ENCODE results near the gene SLC38A3.
"Not testable (repeated sequence)": the region's sequence is repeated elsewhere in the genome, so short reads cannot be mapped to it uniquely, and the experiment has no call there.

SLC38A3 gene

GRCh38 chr3:50246517-50246954 is 41.5 kb downstream of the SLC38A3 start:
- DNase-seq (ENCODE audit: low spot score) (peak; percentile 97), FAIRE-seq (peak; percentile 89)

DNA sequence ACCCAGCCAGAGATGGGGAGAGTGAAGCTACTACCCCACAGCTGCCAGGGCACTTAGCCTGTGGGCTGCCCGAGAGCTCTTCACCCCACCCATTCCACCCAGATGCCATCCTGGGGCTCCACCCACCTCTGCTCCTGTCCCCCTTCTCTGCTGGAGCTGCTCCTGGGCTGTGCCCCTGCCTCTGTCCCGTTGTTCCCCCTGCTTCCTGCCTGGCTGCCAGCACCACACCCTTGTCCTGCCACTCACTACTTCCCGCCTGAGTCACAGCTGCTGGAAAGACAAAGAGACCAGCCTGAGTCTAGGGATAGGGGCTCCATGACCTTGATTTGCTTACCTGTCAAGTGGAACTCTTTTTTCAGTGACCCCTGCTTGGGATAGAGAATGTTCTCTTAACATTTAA is 43.3 kb downstream of the SLC38A3 start:
- peak; percentile 41 for DNase-seq (ENCODE audit: low spot score)
- FAIRE-seq, result no peak

DNA sequence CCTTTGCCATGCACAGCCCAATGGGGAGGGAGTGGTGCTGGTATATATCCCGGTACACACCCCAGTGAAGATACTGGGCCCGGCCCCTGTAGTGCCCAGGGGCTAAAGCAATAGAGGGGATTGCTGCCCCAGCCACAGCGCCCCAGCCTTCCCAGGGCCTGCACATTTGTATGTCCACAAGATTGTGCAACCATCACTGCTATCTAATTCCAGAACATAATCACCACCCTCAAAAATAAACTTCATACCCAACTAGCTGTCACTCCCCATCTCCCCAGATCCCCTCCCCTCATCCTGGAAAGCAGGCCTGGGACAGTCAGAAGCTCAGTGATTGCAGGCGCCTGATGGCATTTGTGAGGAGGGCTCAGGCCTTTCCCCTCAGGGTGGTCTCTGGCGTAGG is 44.4 kb downstream of the SLC38A3 start:
- FAIRE-seq, result no peak
- DNase-seq (ENCODE audit: low spot score), result no peak

DNA sequence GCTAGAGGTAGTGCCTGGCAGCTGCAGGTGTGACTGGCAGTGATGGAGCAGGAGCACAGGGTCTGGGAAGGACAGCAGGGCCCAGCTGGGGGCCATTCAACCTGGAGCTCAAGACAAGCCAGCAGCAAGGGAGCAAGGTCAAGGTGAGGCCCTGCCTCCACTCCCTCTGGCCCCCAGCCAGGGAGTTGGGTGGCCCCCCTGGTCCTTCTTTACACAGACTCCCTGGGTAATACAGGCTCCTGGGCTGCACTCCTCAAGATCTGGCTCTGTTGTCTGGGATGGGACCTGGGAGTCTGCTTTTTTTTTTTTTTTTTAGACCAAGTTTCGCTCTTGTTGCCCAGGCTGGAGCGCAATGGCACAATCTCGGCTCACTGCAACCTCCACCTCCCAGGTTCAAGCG is 45.4 kb downstream of the SLC38A3 start:
- no peak for DNase-seq (ENCODE audit: low spot score)
- no peak for FAIRE-seq

DNA sequence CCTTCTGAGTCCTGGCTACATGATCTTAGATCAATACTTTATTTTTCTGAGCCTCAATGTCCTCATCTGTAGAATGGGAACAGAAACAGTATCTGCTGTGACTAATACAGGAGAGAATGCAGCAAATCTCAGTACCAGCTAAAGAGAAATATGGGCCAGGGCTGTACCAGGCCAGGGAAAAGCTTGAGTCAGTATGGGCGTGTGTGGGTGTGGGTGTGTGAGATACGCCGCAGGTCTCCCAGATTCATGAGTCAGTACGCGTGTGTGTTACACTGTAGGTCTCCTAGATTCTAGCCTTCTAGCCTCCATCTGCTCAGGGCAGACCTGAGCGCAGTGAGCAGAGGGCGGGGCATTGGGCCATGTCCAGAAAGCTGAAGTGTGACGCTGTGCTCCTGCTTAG is 46.1 kb downstream of the SLC38A3 start:
- FAIRE-seq (peak; percentile 84), DNase-seq (ENCODE audit: low spot score) (peak; percentile 91)

- FAIRE-seq (no peak), DNase-seq (ENCODE audit: low spot score) (no peak)
Observed at GRCh38 chr3:50254577-50255250, 49.6 kb downstream of the SLC38A3 start.

- FAIRE-seq (no peak), DNase-seq (ENCODE audit: low spot score) (no peak)
Observed at GRCh38 chr3:50255251-50255615, 50.2 kb downstream of the SLC38A3 start.

- FAIRE-seq (no peak), DNase-seq (ENCODE audit: low spot score) (no peak)
Observed at GRCh38 chr3:50256978-50257890, 52.2 kb downstream of the SLC38A3 start.

- DNase-seq (ENCODE audit: low spot score), result no peak
- no peak for FAIRE-seq
Observed at GRCh38 chr3:50258029-50258680, 53.1 kb downstream of the SLC38A3 start.

- FAIRE-seq (no peak), DNase-seq (ENCODE audit: low spot score) (no peak)
Observed at GRCh38 chr3:50258979-50259378, 53.9 kb downstream of the SLC38A3 start.

DNA sequence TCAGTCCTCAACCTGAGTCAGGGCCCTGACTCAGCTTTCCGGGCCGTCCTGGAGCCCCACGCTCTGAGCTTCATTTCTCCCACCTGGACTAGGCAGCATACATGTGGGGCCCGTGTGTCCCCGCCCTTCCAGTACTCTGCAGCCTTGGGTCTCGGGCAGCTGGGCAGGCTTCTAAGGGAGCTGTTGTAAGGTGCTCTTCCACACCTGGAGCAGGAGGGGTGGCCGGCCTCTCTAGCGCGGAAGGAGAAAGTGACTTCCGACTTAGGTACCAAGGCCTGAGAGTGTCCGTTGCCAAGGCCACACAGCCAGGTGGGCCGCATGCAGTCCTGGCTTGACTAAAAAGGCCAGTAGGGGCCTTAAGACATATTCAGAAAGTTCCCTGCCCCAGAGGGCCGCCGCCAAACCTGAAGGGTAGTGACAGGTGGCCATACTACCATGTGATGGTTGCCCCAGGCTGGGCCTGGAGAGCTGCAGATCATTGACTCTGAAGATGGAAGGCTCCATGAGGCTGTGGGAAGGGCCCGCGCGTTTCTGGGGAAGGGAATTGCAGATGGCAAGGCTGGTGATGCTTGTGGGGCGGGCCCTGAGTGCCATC is 54.5 kb downstream of the SLC38A3 start:
- DNase-seq (ENCODE audit: low spot score) (no peak), FAIRE-seq (no peak)

DNA sequence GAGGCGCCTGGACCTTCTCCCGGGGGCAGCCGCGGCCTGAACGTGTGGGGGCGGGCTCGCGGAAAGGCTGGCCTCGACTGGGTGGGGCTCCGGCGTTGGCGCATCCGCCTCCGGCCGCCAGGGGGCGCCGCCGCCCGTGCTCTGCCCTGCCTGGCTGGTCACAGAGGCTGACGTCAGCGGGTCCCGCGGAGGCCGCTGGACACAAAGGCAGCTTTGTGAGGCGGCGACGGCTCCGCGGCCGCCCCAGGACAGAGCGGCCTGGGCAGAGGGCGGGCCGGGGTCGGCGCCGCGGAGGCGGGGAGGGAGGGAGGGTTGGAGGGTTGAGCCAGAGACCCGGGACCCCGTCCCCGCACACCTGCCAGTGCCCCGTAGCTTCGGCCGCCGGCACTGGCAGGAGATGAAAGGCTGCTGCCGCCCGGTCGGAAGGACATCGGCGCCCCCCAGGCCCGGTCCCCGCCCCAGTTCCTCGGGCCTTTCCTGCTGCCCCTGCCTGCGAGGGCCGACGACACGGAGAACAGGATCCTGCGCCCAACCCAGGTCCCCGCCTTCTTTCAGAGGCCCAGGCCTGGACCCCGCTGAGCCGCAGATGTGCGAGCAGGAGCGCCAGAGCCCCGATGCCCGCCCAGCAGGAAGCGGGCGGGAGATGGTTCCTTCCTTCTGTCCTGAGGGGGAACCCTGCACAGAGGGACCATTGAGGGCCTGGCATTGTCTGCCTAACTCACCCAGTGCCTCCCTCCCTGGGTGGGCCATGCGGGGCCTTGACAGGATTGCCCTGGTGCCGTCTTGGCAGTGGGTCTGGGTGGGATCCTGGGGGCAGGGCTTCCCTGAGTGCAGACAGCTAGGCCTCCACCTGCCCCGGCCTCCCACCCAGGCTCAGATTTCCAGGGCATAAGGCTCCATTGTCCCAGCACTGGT is 55.2 kb downstream of the SLC38A3 start:
- no peak for FAIRE-seq

GRCh38 chr3:50260942-50261441 is 55.9 kb downstream of the SLC38A3 start:
- no peak for FAIRE-seq
- DNase-seq (ENCODE audit: low spot score), result no peak

More for the DNA sequence above, 55.2 kb downstream of the SLC38A3 start:
- DNase-seq (ENCODE audit: low spot score), result peak; percentile 74

GRCh38 chr3:50261505-50261904 is 56.4 kb downstream of the SLC38A3 start:
- no peak for DNase-seq (ENCODE audit: low spot score)

DNA sequence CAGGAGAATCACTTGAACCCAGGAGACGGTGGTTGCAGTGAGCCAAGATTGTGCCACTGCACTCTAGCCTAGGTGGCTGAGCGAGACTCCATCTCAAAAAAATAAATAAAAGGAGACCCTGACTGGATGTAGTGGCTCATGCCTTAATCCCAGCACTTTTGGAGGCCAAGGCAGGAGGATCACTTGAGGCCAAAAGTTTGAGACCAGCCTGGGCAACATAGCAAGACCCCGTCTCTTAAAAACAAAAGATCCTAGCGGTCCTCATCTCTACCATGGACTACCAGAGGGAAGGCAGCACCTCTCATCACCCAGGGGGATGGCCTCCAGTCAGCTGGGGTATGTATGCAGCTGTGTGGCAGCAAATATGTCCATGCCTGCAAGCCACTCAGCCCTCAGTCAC is 57.1 kb downstream of the SLC38A3 start:
- not testable (repeated sequence) for FAIRE-seq; DNase-seq (ENCODE audit: low spot score)

More at GRCh38 chr3:50261505-50261904, 56.4 kb downstream of the SLC38A3 start:
- FAIRE-seq, result no peak

- no peak for DNase-seq (ENCODE audit: low spot score)
- no peak for FAIRE-seq
Observed at GRCh38 chr3:50262778-50263177, 57.7 kb downstream of the SLC38A3 start.

DNA sequence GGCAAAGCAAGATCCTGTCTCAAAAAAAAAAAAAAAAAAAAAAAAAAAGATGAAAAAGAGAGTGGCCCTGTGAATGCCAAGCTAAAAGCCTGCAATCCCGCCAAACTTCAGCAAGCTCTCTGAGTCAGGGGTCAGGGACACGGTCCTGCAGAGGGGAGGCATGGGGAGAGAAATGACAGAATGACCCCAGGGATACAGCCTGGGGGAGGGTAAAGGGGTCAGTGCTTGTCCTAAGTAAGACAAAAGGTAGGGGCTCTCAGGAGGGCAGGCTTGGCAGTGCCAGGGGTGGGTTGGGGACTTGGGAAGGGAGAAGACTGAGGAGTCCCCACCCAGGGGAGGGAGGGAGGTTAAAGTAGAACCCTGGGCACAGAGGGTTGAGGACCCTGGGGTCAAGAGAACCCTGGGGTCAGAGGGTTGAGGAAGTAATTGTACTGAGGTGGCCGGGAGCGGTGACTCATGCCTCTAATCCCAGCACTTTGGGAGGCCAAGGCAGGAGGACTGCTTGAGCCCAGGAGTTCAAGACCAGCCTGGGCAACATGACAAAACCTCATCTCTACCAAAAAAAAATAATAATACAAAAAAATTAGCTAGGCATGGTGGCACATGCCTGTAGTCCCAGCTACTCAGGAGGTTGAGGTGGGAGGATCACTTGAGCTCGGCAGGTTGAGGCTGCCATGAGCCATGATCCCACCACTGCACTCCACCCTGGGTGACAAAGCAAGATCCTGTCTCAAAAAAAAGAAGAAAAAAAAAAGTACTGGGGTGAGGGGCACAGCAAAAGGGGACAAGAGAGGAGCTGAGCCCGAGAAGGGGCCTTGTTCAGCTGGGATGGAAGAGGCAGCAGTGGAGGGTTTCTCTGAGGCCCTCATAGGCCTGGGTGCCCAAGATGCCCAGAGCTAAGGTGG is 58.7 kb downstream of the SLC38A3 start:
- peak; percentile 12 for DNase-seq (ENCODE audit: low spot score)
- no peak for FAIRE-seq

- FAIRE-seq (no peak), DNase-seq (ENCODE audit: low spot score) (peak; percentile 84)
Observed at GRCh38 chr3:50264383-50264963, 59.4 kb downstream of the SLC38A3 start.

GRCh38 chr3:50264964-50265485 is 60.0 kb downstream of the SLC38A3 start:
- peak; percentile 40 for DNase-seq (ENCODE audit: low spot score)
- FAIRE-seq, result no peak
